Endothelial cell of hepatic sinusoid (primary cell): ENCODE data around the gene SLX4IP.

Experiments used
- in situ Hi-C: cut with HindIII; loops from 2 replicates; pipeline ENCODE4 v1.10.0; 2017; ENCODE audit warnings: low sequenced_read_pairs

SLX4IP gene

GRCh38 chr20:10669843-10670446 is 234.8 kb downstream of the SLX4IP start:
- in situ Hi-C loops = loop anchor here (10.0 kb wide), 1 partner anchor 605 kb away; no protein-coding TSS in a partner anchor

GRCh38 chr20:10670501-10671220 is 235.6 kb downstream of the SLX4IP start:
- in situ Hi-C loops = loop anchor here (10.0 kb wide), 1 partner anchor 604 kb away; no protein-coding TSS in a partner anchor

GRCh38 chr20:10671221-10671918 is 236.3 kb downstream of the SLX4IP start:
- in situ Hi-C loops = loop anchor here (10.0 kb wide), 1 partner anchor 603 kb away; no protein-coding TSS in a partner anchor

- in situ Hi-C loops = loop anchor here (10.0 kb wide), 1 partner anchor 603 kb away; no protein-coding TSS in a partner anchor
Measured at GRCh38 chr20:10671919-10672623, 237.0 kb downstream of the SLX4IP start.

DNA sequence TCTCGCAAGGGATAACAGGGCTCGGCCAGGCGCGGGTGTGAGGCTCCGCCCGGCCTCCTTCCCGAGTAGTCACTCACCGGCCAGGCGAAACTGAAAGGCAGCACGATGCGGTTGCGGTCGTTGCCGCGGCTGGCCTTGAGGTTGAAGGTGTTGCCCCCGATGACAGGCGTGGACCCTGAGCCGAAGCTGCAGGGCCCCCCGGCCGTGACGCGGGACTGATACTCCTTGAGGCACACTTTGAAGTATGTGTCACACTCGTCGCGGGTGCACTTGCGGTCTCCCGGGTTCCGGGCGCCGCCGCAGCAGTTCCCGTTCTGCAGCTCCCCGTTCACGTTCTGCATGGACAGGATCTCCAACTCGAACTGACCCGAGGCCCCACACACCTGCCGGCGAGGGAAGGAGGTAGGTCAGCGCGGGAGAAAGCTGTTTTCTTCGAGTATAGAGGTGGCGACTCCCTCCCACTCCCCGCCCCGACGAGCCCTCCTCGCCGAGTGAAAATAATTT is 237.6 kb downstream of the SLX4IP start:
- in situ Hi-C loops = loop anchor here (10.0 kb wide), 1 partner anchor 602 kb away; no protein-coding TSS in a partner anchor

GRCh38 chr20:10673176-10673841 is 238.2 kb downstream of the SLX4IP start:
- in situ Hi-C loops = loop anchor here (10.0 kb wide), 1 partner anchor 601 kb away; no protein-coding TSS in a partner anchor

DNA sequence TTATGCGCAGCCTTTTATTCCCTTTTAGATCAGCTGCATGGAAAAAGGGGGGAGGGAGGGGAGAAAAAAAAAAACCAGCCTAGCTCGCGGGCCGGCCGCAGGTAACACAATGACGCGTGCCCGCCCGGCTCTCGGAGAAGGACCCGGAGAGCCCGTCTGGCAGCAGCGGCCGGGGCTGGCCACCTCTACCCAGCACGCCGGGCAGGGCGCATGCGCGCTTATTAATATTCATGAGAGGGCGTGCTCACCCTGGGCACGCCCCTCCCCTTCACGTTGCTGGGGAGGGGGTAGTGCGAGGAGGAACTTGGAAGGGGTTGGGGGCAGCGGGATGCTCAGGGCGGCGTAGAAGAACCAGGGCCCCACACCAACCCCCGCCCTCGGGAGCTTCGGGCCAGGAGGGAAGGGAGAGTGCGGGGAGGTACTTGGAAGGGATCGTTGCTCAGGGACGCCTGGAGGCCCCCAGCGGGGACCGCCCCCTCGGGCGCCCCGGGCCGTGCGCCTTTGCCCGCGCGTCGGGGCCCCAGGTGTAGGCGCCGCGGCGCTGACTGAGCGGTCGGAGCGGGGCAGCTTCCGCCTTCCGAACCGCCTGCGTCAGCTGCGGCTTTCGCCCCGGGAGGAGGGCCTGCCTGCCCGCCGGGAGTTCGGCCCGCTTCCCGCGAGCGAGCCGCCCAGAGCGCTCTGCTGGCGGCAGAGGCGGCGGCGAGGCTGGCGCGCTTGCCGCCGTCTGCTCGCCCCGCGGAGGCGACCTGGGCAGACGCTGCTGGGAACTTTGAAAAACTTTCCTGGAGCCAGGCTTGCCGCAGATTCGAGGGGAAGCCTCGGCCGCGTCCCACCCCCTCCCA is 239.0 kb downstream of the SLX4IP start, which contains the start of gene JAG1:
Gene JAG1 (minus strand): TSS at position 158 of the 842 bp plus-strand sequence. CDS start 469 bp downstream, outside the sequence.
- in situ Hi-C loops = loop anchor here (10.0 kb wide), 1 partner anchor 601 kb away; no protein-coding TSS in a partner anchor

DNA sequence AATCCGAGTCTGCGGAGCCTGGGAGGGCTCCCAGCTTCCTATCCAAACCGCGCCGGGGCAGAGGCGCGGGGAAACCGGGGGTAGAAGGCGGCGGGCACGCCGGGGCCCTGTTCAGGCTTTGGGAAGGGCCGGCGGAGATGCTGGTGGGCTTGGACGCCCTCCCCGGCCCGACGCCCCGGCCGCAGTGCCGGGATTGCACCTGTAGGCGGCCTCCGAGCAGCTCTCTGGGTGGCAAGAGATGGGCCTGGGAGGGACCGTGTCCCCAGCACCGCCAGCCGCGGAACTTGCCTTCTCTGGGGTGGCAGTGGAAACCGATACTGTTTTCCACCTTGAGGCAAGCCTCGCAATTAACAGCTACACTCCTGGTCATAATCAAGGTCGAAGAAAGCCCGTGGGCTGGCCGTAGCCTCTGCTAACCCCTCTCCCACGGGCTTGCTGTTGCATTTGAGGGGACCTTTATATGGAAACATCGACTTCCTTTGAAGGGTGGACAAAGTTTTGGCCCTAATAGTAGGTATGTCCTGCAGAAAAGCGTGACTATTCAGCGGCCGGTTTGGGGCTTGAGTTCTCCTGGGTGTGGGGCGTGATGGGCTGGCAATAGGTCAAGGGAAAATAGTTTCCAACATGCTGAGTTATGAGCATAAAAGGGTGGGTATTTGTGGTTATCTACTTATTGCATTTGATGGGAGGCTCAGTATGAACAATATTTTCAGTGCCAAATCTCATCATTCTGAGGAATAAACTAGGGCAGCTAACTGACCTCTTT is 239.8 kb downstream of the SLX4IP start:
- in situ Hi-C loops = loop anchor here (10.0 kb wide), 1 partner anchor 600 kb away; no protein-coding TSS in a partner anchor

DNA sequence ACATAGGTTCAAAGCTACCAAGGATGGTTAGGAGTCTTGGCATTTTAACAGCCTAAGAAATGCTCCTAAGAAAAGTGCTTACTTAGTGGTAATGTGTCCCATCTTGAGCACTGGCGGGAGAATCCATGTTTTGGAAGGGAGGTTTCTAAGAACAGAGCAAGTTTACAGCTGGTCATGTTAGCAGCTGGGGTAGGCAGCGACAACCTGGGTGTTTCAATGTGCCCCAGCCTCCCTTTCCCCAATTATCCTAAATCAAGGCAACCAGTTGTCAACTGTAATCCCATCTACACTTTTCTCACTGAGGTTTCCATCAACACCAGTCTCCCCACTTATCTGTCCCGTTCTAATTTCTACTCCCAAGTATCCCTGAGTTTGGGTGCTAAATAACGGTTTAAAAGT is 240.3 kb downstream of the SLX4IP start:
- in situ Hi-C loops = loop anchor here (10.0 kb wide), 1 partner anchor 599 kb away; no protein-coding TSS in a partner anchor

GRCh38 chr20:10676518-10676917 is 241.4 kb downstream of the SLX4IP start:
- in situ Hi-C loops = loop anchor here (10.0 kb wide), 1 partner anchor 598 kb away; no protein-coding TSS in a partner anchor
